ENCODE results near the gene GNA12. TPM values are rescaled to one million over a fixed set of nuclear protein-coding genes. Genes with fewer than 3 reads are reported as not detected.
"Not testable (repeated sequence)": the region's sequence is repeated elsewhere in the genome, so short reads cannot be mapped to it uniquely, and the experiment has no call there.

The GNA12 gene
- total RNA-seq, 1 donor from 2014 or later = 46.7 TPM

DNA sequence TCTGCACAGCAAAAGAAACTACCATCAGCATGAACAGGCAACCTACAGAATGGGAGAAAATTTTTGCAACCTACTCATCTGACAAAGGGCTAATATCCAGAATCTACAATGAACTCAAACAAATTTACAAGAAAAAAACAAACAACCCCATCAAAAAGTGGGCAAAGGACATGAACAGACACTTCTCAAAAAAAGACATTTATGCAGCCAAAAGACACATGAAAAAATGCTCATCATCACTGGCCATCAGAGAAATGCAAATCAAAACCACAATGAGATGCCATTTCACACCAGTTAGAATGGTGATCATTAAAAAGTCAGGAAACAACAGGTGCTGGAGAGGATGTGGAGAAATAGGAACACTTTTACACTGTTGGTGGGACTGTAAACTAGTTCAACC, 95.4 kb downstream of the GNA12 start:
- intact Hi-C loops (cut with DNase I); ATAC-seq; DNase-seq (ENCODE audit: low spot score): not testable (repeated sequence)

DNA sequence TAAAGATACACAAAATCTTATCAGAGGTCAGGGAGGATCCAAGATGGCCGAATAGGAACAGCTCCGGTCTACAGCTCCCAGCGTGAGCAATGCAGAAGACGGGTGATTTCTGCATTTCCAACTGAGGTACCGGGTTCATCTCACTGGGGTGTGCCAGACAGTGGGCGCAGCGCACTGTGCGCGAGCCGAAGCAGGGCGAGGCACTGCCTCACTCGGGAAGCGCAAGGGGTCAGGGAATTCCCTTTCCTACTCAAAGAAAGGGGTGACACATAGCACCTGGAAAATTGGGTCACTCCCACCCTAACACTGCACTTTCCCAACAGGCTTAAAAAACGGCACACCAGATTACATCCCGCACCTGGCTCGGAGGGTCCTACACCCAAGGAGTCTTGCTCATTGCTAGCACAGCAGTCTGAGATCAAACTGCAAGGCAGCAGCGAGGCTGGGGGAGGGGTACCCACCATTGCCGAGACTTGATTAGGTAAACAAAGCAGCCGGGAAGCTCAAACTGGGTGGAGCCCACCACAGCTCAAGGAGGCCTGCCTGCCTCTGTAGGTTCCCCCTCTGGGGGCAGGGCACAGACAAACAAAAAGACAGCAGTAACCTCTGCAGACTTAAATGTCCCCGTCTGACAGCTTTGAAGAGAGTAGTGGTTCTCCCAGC, 100.5 kb downstream of the GNA12 start:
- DNase-seq (ENCODE audit: low spot score); intact Hi-C loops (cut with DNase I); ATAC-seq: not testable (repeated sequence)

DNA sequence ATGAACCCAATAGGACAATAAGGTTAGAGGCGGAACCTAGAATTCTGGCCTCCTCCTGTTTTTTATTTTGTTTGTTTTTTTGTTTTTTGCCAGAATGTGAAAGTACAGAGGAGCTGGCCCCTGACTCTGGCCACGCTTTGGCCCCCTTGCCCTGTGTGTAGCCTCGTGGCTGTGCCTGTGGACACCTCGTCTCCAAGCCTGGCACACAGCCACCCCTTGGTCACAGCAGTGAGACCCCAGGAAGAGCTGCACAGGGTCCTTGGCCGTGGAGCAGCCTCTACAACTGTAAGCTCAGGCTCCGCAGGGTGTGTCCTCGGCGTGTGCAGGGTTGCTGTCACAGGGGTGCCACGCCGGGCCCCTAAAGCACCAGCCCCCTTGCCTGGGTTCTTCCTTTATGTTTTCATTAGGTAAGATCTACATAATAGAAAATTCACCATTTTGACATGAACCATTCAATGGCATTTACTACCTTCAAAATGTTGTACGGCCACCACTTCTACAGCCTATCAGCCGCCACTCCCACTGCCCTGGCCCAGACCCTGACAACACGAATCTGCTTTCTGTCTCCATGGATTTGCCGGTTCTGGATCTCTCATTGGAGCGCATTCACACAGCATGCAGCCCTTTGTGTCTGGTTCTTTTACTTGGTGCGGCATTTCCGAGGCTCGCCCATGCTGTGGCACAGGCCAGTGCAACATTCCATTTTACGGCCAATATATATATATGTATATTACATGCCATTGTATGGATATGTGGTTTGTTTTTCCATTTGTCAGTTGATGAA, 105.2 kb downstream of the GNA12 start:
- no peak for ATAC-seq
- DNase-seq (ENCODE audit: low spot score) = peak; percentile 59
- intact Hi-C loops (cut with DNase I) = no loop called here

DNA sequence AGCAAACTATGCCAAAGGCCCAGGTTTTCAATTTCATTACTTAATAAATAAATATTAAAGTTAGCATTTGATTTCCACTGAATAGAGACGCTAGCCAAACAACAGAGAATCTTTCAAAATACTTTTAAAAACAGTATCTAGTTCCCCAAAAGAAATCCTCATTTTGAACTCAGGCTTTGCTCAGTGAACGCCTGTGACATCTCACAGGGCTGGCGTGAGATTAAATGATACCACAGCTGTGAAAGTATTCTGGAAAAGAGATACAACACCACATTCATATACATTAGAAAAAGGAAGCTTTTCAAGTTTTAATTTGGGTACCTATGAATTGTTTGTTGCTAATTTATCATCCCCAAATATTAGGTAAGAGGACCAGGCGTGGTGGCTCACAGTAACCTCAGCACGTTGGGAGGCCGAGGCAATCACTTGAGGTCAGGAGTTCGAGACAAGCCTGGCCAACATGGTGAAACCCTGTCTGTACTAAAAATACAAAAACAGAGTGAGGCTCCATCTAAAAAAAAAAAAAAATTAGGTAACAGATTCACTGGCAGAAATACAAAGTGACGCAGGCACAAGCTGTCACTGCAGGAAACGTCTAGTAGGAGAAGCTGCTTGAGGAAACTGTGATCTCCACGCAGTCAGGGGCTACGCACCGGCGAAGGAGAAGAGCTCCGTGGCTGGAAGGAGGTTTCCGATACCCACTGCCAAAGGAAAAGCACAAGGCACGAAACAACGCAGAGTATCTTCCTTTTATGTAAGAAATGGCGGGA, 106.2 kb downstream of the GNA12 start:
- intact Hi-C loops (cut with DNase I) = no loop called here
- ATAC-seq = peak; percentile 63
- peak; percentile 64 for DNase-seq (ENCODE audit: low spot score)

DNA sequence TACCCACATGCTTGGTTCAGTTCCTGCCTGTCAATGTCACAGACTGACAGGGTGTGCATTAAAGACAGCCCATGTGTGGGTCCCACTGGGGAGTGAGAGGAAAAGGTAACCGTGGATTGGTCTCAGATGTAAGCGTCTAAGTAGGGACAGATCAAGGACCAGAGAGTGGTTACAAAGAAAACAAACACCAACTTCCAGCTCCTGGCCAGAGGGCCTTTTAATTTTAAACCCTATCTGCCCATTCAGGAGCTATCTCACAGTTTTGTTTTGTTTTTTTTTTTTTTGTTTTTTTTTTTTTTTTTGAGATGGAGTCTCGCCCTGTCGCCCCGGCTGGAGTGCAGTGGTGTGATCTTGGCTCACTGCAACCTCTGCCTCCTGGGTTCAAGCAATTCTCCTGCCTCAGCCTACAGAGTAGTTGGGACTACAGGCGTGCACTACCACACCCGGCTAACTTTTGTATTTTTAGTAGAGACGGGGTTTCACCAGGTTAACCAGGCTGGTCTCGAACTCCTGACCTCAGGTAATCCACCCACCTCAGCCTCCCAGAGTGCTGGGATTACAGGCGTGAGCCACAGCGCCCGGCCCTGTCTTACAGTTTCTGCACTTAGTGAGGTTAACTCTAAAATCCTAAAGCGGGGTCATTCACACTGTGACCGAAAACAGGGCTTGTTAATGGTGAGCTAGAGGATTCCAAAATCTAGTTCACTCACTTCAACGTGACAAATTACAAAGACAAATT, 106.9 kb downstream of the GNA12 start:
- ATAC-seq; intact Hi-C loops (cut with DNase I): not testable (repeated sequence)
- peak; percentile 42 for DNase-seq (ENCODE audit: low spot score)

- intact Hi-C loops (cut with DNase I) = no loop called here
Observed at GRCh38 chr7:2736411-2736914, 107.6 kb downstream of the GNA12 start.

DNA sequence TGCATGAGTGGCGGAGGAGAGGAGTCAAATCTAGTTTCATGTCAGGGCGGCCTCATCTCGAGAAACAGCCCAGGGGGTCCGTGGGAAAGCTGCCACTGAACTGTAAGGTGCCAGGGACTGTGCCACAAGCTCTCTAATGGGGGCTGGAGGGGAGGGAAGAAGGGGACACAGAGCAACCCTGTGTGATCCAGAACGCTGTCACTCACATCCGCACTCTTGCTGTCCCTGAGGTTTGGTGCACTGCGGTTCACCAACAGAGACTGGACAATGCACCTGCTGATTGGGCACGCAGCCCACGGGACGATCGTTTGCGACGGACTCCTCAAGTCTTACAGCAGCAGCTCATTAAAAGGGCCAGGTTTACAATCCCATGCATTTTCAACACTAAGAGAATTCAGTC, 108.4 kb downstream of the GNA12 start:
- intact Hi-C loops (cut with DNase I) = no loop called here
- no peak for DNase-seq (ENCODE audit: low spot score)

More at GRCh38 chr7:2736411-2736914, 107.6 kb downstream of the GNA12 start:
- ATAC-seq (no peak), DNase-seq (ENCODE audit: low spot score) (peak; percentile 51)

DNA sequence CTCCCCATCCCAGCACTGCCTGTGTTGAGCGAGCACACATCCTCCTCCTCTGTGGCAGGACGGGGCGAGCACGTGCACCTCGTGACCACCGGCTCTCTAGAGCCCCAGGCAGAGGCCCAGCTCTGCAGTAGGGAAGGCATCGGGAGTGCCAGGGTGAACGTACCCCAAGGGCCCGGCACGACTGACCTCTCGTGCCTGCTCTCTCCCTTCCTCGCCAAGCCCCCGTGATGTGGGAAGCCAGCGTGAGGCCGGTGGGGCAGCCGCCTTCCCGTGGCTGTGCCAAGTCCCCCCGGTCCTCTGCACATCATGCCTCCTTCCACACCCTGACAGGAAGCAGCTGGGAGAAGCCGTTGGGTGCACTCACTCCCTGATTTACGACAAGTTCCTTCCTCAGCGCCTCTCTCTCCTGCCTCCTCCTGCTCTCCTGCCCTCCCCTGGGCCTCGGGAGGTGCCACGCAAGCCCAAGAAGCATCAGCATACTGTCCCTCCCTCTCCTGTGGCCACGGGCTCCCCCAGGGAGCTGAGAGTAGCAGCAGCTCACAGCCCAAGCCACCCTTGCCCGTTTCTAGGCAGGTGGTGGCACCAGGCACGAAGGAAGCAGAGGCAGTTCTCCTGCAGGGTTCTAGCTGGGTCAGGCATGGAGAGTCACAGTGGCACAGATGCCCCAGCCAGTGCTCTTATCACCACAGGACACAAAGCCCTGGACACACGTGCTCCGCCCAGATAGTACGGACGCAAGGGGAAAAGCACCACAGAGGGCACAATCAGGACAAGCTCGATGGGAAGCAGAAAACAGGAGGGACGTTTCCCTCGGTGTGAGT, 109.1 kb downstream of the GNA12 start:
- ATAC-seq = peak; percentile 63
- intact Hi-C loops (cut with DNase I) = no loop called here
- DNase-seq (ENCODE audit: low spot score) = no peak

More for the DNA sequence above, 108.4 kb downstream of the GNA12 start:
- no peak for ATAC-seq

DNA sequence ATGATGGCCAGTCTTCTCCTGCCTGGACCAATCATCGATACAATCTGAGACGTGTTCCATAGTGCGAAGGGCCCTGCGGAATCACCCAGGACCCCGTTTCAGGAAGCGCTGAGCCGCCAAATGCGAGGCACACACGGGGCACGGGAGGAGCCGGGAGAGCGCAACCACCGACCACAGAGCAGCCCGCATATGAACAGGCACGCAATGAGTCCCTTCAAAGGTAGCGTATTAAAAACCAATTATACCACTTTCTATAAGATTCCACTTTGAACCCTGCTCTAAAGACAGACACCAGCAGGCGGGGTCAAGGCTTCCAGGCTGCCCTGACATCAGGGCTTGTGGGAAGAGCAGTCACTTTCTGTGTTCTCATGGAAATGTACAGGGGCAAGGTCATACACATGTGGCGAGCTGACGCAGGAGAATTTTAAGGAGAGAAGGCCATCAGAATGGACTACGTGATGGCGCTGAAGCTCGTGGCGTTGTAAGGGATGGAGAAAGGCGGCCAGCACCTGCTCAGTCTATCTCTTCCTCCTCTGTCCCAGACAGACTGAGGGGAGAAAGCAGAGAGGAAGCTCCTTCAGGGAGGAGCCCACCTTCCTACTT, 109.9 kb downstream of the GNA12 start:
- DNase-seq (ENCODE audit: low spot score) (no peak), ATAC-seq (no peak)
- intact Hi-C loops (cut with DNase I) = no loop called here

GRCh38 chr7:2732959-2733584, 111.0 kb downstream of the GNA12 start:
- DNase-seq (ENCODE audit: low spot score) = no peak
- intact Hi-C loops (cut with DNase I) = no loop called here
- peak; percentile 55 for ATAC-seq

DNA sequence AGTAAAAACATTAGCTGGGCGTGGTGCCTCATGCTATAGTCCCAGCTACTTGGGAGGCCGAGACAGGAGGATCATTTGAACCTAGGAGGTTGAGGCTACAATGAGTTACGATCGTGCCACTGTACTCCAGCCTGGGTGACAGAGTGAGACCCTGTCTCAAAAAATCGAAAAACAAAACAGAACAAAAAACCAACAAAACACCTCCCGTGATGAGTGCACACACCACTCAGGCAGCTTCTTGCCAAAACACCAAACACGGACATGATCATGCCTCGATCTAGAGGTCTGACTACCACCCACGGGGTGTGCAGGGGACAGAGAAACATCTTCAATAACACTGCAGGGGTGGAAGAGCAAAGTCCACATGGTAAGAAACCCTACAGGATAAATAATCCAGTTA, 111.7 kb downstream of the GNA12 start:
- DNase-seq (ENCODE audit: low spot score) = no peak
- no peak for ATAC-seq
- intact Hi-C loops (cut with DNase I) = no loop called here

DNA sequence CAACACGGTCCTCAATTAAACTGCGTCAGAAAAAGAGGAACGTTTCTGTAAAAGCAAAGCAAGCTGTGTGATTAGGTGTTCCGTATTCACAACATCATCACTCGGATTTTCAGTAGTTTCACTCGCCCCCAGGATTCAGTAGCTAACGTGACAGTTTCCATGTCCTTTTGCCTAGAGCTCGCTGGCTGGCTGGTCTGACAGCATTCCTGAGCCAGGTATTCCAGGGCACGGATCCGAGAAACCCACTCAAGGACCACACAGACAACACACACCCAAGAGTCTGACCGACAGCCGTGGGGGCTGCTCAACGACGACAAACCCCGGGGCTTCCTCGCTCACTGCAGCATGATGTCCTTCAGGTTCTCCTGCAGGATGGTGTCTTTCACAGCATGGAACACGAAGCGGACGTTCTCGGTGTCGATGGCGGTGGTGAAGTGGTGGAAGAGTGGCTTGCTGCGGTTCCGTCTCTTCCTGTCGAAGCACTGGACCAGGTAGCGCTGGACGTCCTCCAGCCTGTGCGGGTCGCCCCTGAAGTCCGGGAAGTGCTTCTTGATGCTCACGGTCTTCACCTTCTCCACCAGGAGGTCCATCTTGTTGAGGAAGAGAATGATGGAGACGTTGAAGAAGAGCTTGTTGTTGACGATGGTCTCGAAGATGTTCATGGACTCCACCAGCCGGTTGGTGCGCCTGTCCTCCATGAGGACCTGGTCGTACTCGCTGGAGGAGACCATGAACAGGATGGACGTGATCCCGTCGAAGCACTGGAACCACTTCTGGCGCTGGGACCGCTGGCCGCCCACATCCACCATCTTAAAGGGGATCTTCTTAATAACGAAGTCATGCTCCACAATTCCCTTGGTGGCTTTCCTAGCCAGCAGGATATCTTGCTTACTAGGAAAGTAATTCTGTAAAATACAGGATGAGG, 113.0 kb downstream of the GNA12 start:
- intact Hi-C loops (cut with DNase I) = no loop called here
- no peak for ATAC-seq
- DNase-seq (ENCODE audit: low spot score) = no peak

GRCh38 chr7:2729893-2730716, 114.0 kb downstream of the GNA12 start:
- intact Hi-C loops (cut with DNase I) = no loop called here
- ATAC-seq = peak; percentile 3

DNA sequence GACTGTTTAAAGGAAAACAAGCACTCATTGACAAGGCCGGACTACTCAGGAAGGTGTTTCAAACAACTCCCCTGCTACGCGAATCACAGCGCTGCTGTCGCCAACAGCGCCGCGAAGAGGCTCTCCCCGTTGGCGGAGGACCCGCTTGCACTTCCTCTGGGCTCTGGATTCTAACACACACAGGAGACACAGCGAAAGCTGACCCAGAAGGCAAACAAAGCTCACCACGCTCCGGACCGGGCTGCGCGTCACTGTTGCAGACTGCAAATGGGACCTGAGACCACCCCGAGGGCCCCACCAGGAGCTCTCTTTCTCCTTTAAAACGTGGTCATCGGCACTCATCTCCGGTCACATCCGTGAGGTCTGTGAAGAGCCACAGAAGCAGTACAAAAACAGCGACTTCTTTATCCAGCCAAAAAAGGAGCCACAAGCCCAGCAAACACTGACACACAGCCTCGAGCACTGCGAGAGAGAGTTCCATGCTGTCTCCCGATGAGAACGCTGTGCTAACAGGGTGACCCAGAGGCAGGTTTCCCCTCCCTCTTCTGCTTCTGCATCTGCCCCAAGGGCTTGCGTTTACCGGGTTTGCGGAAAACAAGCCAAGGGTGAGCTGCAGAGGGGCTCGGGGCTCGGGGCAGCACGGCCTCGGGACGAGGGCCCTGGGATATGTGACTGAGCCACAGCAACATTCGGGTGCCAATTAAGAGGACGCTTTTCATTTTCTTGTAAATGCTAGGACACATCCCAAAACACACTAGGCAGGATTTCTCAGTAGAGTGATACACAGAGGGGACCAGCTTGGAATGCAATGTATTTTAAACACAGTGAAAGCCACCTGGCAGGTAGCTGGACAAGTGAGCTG, 114.8 kb downstream of the GNA12 start:
- intact Hi-C loops (cut with DNase I) = no loop called here
- ATAC-seq = peak; percentile 9
- DNase-seq (ENCODE audit: low spot score) = no peak

More at GRCh38 chr7:2729893-2730716, 114.0 kb downstream of the GNA12 start:
- DNase-seq (ENCODE audit: low spot score) = no peak
